Duodenal mucosa (tissue), 2 donors: Measurements from ENCODE around the gene DPH1.

ENCODE experiments used
- H3K27ac ChIP-seq: one replicate; pipeline ENCODE4 v1.7.0; 2013; ENCODE audit warnings: low read depth, low read length
- H3K27me3 ChIP-seq, 2 donors: one replicate each; pipeline ENCODE4 v1.7.0; 2013; ENCODE audit warnings: low read length in 2 of 2, control low read depth in 1 of 2; ENCODE audit not compliant: insufficient read depth in 2 of 2, control insufficient read depth in 1 of 2
- H3K36me3 ChIP-seq, 2 donors: one replicate each; pipeline ENCODE4 v1.7.0; 2013; ENCODE audit warnings: low read length in 2 of 2, control low read depth in 1 of 2; ENCODE audit not compliant: insufficient read depth in 2 of 2, control insufficient read depth in 1 of 2
- H3K4me1 ChIP-seq, 2 donors: one replicate each; pipeline ENCODE4 v1.7.0; 2013; ENCODE audit warnings: low read length in 2 of 2, control low read depth in 1 of 2; ENCODE audit not compliant: insufficient read depth in 2 of 2, control insufficient read depth in 1 of 2
- H3K4me3 ChIP-seq, 2 donors: one replicate each; pipeline ENCODE4 v1.7.0; 2013; ENCODE audit warnings: low read length in 2 of 2, low read depth in 1 of 2
- H3K9ac ChIP-seq, 2 donors: one replicate each; pipeline ENCODE4 v1.7.0; 2013; ENCODE audit warnings: low read length in 2 of 2, low read depth in 1 of 2
- H3K9me3 ChIP-seq, 2 donors: one replicate each; pipeline ENCODE4 v1.7.0; 2013; ENCODE audit warnings: low read length in 2 of 2, control low read depth in 1 of 2; ENCODE audit not compliant: control insufficient read depth in 1 of 2

DPH1 gene

GRCh38 chr17:2067608-2068024 is 37.7 kb downstream of the DPH1 start:
- H3K9ac ChIP-seq, result peak overlapping the region in 1 of 2 donors; percentile 41
- peaks cover 13 to 50% of the 10 kb centered on the region in 2 donors for H3K36me3 ChIP-seq
- no peaks in the 10 kb centered on the region for H3K27me3 ChIP-seq
- no peaks in the 10 kb centered on the region for H3K9me3 ChIP-seq
- peak overlapping the region; percentile 76 for H3K27ac ChIP-seq
- no peak overlapping the region for H3K4me3 ChIP-seq
- H3K4me1 ChIP-seq, result peaks cover 71 to 76% of the 10 kb centered on the region in 2 donors

- H3K36me3 ChIP-seq, result peaks cover 13 to 50% of the 10 kb centered on the region in 2 donors
- no peaks in the 10 kb centered on the region for H3K27me3 ChIP-seq
- peaks cover 71% of the 10 kb centered on the region in 2 donors for H3K4me1 ChIP-seq
- H3K4me3 ChIP-seq, result no peak overlapping the region
- no peaks in the 10 kb centered on the region for H3K9me3 ChIP-seq
- peak overlapping the region; percentile 76 for H3K27ac ChIP-seq
- H3K9ac ChIP-seq, result peak overlapping the region in 1 of 2 donors; percentile 41
These were observed 38.1 kb downstream of the DPH1 start for GRCh38 chr17:2068031-2068518.

- peak overlapping the region; percentile 76 for H3K27ac ChIP-seq
- H3K36me3 ChIP-seq, result peaks cover 13 to 50% of the 10 kb centered on the region in 2 donors
- no peak overlapping the region for H3K4me3 ChIP-seq
- H3K27me3 ChIP-seq, result no peaks in the 10 kb centered on the region
- no peaks in the 10 kb centered on the region for H3K9me3 ChIP-seq
- H3K9ac ChIP-seq, result no peak overlapping the region
- peaks cover 70% of the 10 kb centered on the region in 2 donors for H3K4me1 ChIP-seq
These were observed 38.6 kb downstream of the DPH1 start for GRCh38 chr17:2068519-2069051.

- Histone ChIP-seq H3K9ac (no peak overlapping the region), H3K27me3 (no peaks in the 10 kb centered on the region), H3K36me3 (peaks cover 13 to 40% of the 10 kb centered on the region in 2 donors), H3K4me3 (no peak overlapping the region), H3K9me3 (no peaks in the 10 kb centered on the region), H3K27ac (peak overlapping the region; percentile 67), H3K4me1 (peaks cover 60% of the 10 kb centered on the region in 2 donors)
These were observed 40.5 kb downstream of the DPH1 start for GRCh38 chr17:2070241-2071023.

GRCh38 chr17:2071024-2071385 is 41.1 kb downstream of the DPH1 start:
- Histone ChIP-seq H3K27me3 (no peaks in the 10 kb centered on the region), H3K27ac (peak overlapping the region; percentile 67), H3K36me3 (peaks cover 11 to 35% of the 10 kb centered on the region in 2 donors), H3K4me3 (no peak overlapping the region), H3K4me1 (peaks cover 57 to 61% of the 10 kb centered on the region in 2 donors), H3K9me3 (no peaks in the 10 kb centered on the region), H3K9ac (peak overlapping the region in 1 of 2 donors; percentile 1)

- peak overlapping the region in 1 of 2 donors; percentile 1 for H3K9ac ChIP-seq
These were observed 41.7 kb downstream of the DPH1 start for GRCh38 chr17:2071455-2072281.

GRCh38 chr17:2074919-2075318 is 45.0 kb downstream of the DPH1 start:
- Histone ChIP-seq H3K4me1 (peaks cover 27 to 36% of the 10 kb centered on the region in 2 donors), H3K27ac (peak overlapping the region; percentile 15), H3K36me3 (peaks cover 14 to 35% of the 10 kb centered on the region in 2 donors), H3K4me3 (no peak overlapping the region), H3K9me3 (no peaks in the 10 kb centered on the region), H3K27me3 (no peaks in the 10 kb centered on the region), H3K9ac (no peak overlapping the region)

More at GRCh38 chr17:2071455-2072281, 41.7 kb downstream of the DPH1 start:
- Histone ChIP-seq H3K27me3 (no peaks in the 10 kb centered on the region), H3K4me1 (peaks cover 53 to 56% of the 10 kb centered on the region in 2 donors), H3K36me3 (peaks cover 8 to 30% of the 10 kb centered on the region in 2 donors), H3K27ac (peak overlapping the region; percentile 67), H3K9me3 (no peaks in the 10 kb centered on the region), H3K4me3 (no peak overlapping the region)

- Histone ChIP-seq H3K27ac (no peak overlapping the region), H3K9ac (no peak overlapping the region), H3K4me3 (no peak overlapping the region), H3K9me3 (no peaks in the 10 kb centered on the region), H3K36me3 (peaks cover 14 to 35% of the 10 kb centered on the region in 2 donors), H3K27me3 (no peaks in the 10 kb centered on the region), H3K4me1 (peaks cover 21 to 30% of the 10 kb centered on the region in 2 donors)
These were observed 45.6 kb downstream of the DPH1 start for GRCh38 chr17:2075336-2076086.

GRCh38 chr17:2076087-2076984 is 46.4 kb downstream of the DPH1 start:
- peaks cover 18 to 38% of the 10 kb centered on the region in 2 donors for H3K36me3 ChIP-seq
- H3K27ac ChIP-seq, result no peak overlapping the region
- no peak overlapping the region for H3K4me3 ChIP-seq
- H3K4me1 ChIP-seq, result peaks cover 19 to 28% of the 10 kb centered on the region in 2 donors
- H3K9ac ChIP-seq, result no peak overlapping the region
- H3K9me3 ChIP-seq, result no peaks in the 10 kb centered on the region
- no peaks in the 10 kb centered on the region for H3K27me3 ChIP-seq
